H9 (cell line): ENCODE data around the gene CCDC27. TPM values are rescaled to one million over a fixed set of nuclear protein-coding genes. Genes with fewer than 3 reads are reported as not detected.

Experiments used
- DNase-seq: peaks from one replicate; pipeline ENCODE4 v3.0.0-alpha.2; 2017
- H2AFZ ChIP-seq: one replicate; pipeline ENCODE4 v1.6.1; 2013; ENCODE audit warnings: mild to moderate bottlenecking, low read length, control low read depth, moderate library complexity
- H2AK5ac ChIP-seq: 2 replicates; pipeline ENCODE4 v1.6.1; 2013; ENCODE audit warnings: low read length, control low read depth, mixed read lengths; ENCODE audit not compliant: insufficient read length
- H2BK120ac ChIP-seq: one replicate; pipeline ENCODE4 v1.6.1; 2013; ENCODE audit warnings: low read depth, mild to moderate bottlenecking, low read length, control low read depth, inconsistent platforms; ENCODE audit not compliant: poor library complexity, severe bottlenecking
- H2BK12ac ChIP-seq: 2 replicates; pipeline ENCODE4 v1.6.1; 2013; ENCODE audit warnings: low read length, control low read depth, mixed read lengths, low read depth; ENCODE audit not compliant: insufficient read length
- H2BK15ac ChIP-seq: 2 replicates; pipeline ENCODE4 v1.6.1; 2013; ENCODE audit warnings: low read depth, low read length, control low read depth
- H2BK20ac ChIP-seq: one replicate; pipeline ENCODE4 v1.6.1; 2013; ENCODE audit warnings: low read depth, mild to moderate bottlenecking, low read length, control low read depth, inconsistent platforms; ENCODE audit not compliant: poor library complexity, severe bottlenecking
- H2BK5ac ChIP-seq: 2 replicates; pipeline ENCODE4 v1.6.1; 2013; ENCODE audit warnings: low read length, control low read depth, mixed read lengths; ENCODE audit not compliant: insufficient read length
- H3K14ac ChIP-seq: 2 replicates; pipeline ENCODE4 v1.6.1; 2013; ENCODE audit warnings: low read length, control low read depth; ENCODE audit not compliant: insufficient read depth
- H3K18ac ChIP-seq: 2 replicates; pipeline ENCODE4 v1.6.1; 2013; ENCODE audit warnings: low read depth, mild to moderate bottlenecking, mixed read lengths, low read length, control low read depth; ENCODE audit not compliant: insufficient read length
- H3K23ac ChIP-seq: 2 replicates; pipeline ENCODE4 v1.6.1; 2013; ENCODE audit warnings: low read length, control low read depth, mixed read lengths, low read depth; ENCODE audit not compliant: insufficient read length
- H3K23me2 ChIP-seq: 2 replicates; pipeline ENCODE4 v1.6.1; 2013; ENCODE audit warnings: low read depth, mild to moderate bottlenecking, mixed read lengths, low read length, control low read depth; ENCODE audit not compliant: insufficient read length, poor library complexity, severe bottlenecking
- H3K27ac ChIP-seq: 2 replicates; pipeline ENCODE4 v1.5.1; 2013; ENCODE audit warnings: low read length, control low read depth, mixed read lengths, low read depth; ENCODE audit not compliant: insufficient read length
- H3K27me3 ChIP-seq: 2 replicates; pipeline ENCODE4 v1.6.1; 2013; ENCODE audit warnings: low read length, control low read depth, inconsistent platforms; ENCODE audit not compliant: insufficient read depth
- H3K4ac ChIP-seq: 2 replicates; pipeline ENCODE4 v1.6.1; 2013; ENCODE audit warnings: low read depth, mild to moderate bottlenecking, control low read depth, inconsistent platforms, low read length, moderate library complexity
- H3K4me1 ChIP-seq: 2 replicates; pipeline ENCODE4 v1.6.1; 2013; ENCODE audit warnings: low read length, control low read depth, inconsistent platforms; ENCODE audit not compliant: insufficient read depth
- H3K4me2 ChIP-seq: 2 replicates; pipeline ENCODE4 v1.6.1; 2013; ENCODE audit warnings: low read length, control low read depth, mixed read lengths; ENCODE audit not compliant: insufficient read length, insufficient read depth
- H3K56ac ChIP-seq: 2 replicates; pipeline ENCODE4 v1.6.1; 2013; ENCODE audit warnings: low read depth, mild to moderate bottlenecking, mixed read lengths, low read length, control low read depth; ENCODE audit not compliant: insufficient read length
- H3K79me1 ChIP-seq: 2 replicates; pipeline ENCODE4 v1.6.1; 2013; ENCODE audit warnings: low read depth, mild to moderate bottlenecking, moderate library complexity, low read length, control low read depth, inconsistent platforms; ENCODE audit not compliant: insufficient read depth, poor library complexity, severe bottlenecking
- H3K79me2 ChIP-seq: 2 replicates; pipeline ENCODE4 v1.6.1; 2013; ENCODE audit warnings: low read length, control low read depth, inconsistent platforms; ENCODE audit not compliant: insufficient read depth
- H3K9ac ChIP-seq: 2 replicates; pipeline ENCODE4 v1.6.1; 2013; ENCODE audit warnings: low read length, control low read depth, mixed read lengths; ENCODE audit not compliant: insufficient read length; ENCODE audit errors: extremely low read depth
- H3K9me3 ChIP-seq: one replicate; pipeline ENCODE4 v1.6.1; 2013; ENCODE audit warnings: low read depth, low read length, inconsistent platforms; ENCODE audit not compliant: control insufficient read depth
- H3T11ph ChIP-seq: one replicate; pipeline ENCODE4 v1.6.1; 2013; ENCODE audit warnings: mild to moderate bottlenecking, low read length, control low read depth, inconsistent platforms
- H4K20me1 ChIP-seq: one replicate; pipeline ENCODE4 v1.6.1; 2013; ENCODE audit not compliant: control insufficient read depth, insufficient read length, insufficient read depth
- H4K5ac ChIP-seq: 2 replicates; pipeline ENCODE4 v1.6.1; 2013; ENCODE audit warnings: low read depth, mild to moderate bottlenecking, mixed read lengths, low read length, control low read depth; ENCODE audit not compliant: insufficient read length
- H4K8ac ChIP-seq: replicated peaks from 2 replicates; pipeline ENCODE4 v1.6.1; 2013; ENCODE audit warnings: low read length, control low read depth, mixed read lengths, low read depth; ENCODE audit not compliant: insufficient read length
- H4K91ac ChIP-seq: 2 replicates; pipeline ENCODE4 v1.6.1; 2013; ENCODE audit warnings: low read depth, mild to moderate bottlenecking, moderate library complexity, mixed read lengths, low read length, control low read depth; ENCODE audit not compliant: insufficient read length
- H3K27ac Mint-ChIP-seq, 3 experiments: 2 replicates in 2 of 3; 3 replicates in 1 of 3; pipeline ENCODE4 v1.8.0; 2020 to 2021; ENCODE audit warnings: mixed read lengths in 3 of 3, mild to moderate bottlenecking in 1 of 3, moderate library complexity in 1 of 3
- H3K27me3 Mint-ChIP-seq: 2 replicates; pipeline ENCODE4 v1.8.0; 2021; ENCODE audit warnings: low read depth, mild to moderate bottlenecking, moderate library complexity, mixed read lengths
- H3K36me3 Mint-ChIP-seq, 3 experiments: 2 replicates in 2 of 3; 3 replicates in 1 of 3; pipeline ENCODE4 v1.8.0; 2020 to 2021; ENCODE audit warnings: low read depth in 3 of 3, mixed read lengths in 3 of 3; ENCODE audit not compliant: insufficient read depth in 1 of 3
- H3K4me1 Mint-ChIP-seq, 2 experiments: 2 replicates each; pipeline ENCODE4 v1.8.0; 2020; ENCODE audit warnings: mixed read lengths in 2 of 2
- H3K4me3 Mint-ChIP-seq, 2 experiments: 2 replicates in 1 of 2; 3 replicates in 1 of 2; pipeline ENCODE4 v1.8.0; 2020 to 2021; ENCODE audit warnings: mild to moderate bottlenecking in 2 of 2, mixed read lengths in 2 of 2, moderate library complexity in 1 of 2
- H3K9me3 Mint-ChIP-seq, 2 experiments: 2 replicates in 1 of 2; 3 replicates in 1 of 2; pipeline ENCODE4 v1.8.0; 2020; ENCODE audit warnings: mild to moderate bottlenecking in 2 of 2, mixed read lengths in 2 of 2, moderate library complexity in 1 of 2
- WGBS: extraction: QIAGEN DNeasy Blood & Tissue Kit; methylation state at CpG from one replicate; pipeline ENCODE4 v1.1.7; 2013; ENCODE audit warnings: missing lambda C conversion rate, low lambda C conversion rate, mixed read lengths; ENCODE audit not compliant: insufficient read length; ENCODE audit errors: extremely low coverage; 5-methylcytosine and 5-hydroxymethylcytosine counted together
- total RNA-seq: library from RNA; stranded (reverse); gene quantifications from 2 replicates; pipeline ENCODE4 v1.2.1, GENCODE V29; 2021
- TF ChIP-seq, protein P1 (sequence below): fragments of 200-600 bp; sonication (generic); conservative IDR thresholded peaks from 3 replicates; pipeline ENCODE4 v1.8.0; 2021; ENCODE audit warnings: antibody characterized with exemption, mild to moderate bottlenecking

The CCDC27 gene
- total RNA-seq, 1 experiment from 2014 or later, result not detected

DNA sequence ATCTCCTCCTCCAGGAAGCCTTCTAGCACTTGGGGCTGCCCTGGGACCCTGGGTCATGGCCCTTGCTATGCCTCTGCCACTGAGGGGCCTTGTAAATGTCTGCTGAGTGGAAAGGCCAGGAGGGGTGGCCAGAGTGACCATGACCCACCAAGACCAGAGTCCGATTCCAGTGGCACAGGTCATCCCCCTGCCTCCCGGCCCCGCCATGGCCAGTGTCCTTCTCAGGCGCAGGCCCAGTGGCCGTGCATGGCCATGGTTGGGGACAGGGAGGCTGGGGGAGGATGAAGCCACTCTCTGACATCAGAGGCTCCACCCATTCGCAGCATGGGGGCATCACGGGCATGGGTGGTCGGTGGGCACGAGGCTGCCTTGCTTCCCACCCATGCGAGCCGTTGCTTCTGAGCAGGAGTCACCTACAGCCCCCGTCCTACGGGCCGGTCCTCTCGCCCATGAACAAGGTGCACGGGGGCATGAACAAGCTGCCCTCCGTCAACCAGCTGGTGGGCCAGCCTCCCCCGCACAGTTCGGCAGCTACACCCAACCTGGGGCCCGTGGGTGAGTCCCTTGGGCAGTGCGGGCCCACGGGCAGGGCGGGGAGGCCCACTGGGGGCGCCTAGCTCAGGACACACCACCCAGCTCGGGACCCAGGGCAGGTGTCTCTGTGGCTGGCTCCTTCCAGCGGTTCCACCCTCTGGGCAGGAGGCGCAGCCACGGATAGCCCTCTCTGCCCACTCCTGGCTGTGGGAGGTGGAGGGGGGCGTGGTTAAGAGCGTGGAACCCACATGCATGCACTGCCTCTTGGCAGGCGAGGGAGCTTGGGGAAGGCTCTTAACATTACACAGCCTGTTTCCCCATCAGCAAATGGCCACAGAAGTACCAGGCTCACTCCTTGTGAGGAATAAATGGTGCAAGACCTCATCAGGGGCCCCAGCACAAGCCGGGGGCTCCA lies 22.4 kb upstream of the CCDC27 start:
- DNase-seq, result no peak
- Histone ChIP-seq H4K91ac (no peak overlapping the region), H3K4ac (no peak overlapping the region), H4K20me1 (no peaks in the 10 kb centered on the region), H2AK5ac (no peak overlapping the region), H3K4me1 (no peaks in the 10 kb centered on the region), H2BK15ac (no peak overlapping the region; the same call in 1 of the 2 replicates), H3K14ac (no peak overlapping the region; the same call in 1 of the 2 replicates), H3K27me3 (no peaks in the 10 kb centered on the region; the same call in 1 of the 2 replicates), H3K79me2 (no peaks in the 10 kb centered on the region), H4K8ac (no peak overlapping the region), H2AFZ (no peak overlapping the region), H3K23ac (no peak overlapping the region), H3K9ac (no peak overlapping the region), H3K79me1 (no peaks in the 10 kb centered on the region), H2BK120ac (no peak overlapping the region), H2BK5ac (no peak overlapping the region), H3K9me3 (no peaks in the 10 kb centered on the region), H3K27ac (no peak overlapping the region), H3K4me2 (no peak overlapping the region), H3K18ac (no peak overlapping the region), H2BK20ac (no peak overlapping the region), H3K56ac (no peak overlapping the region), H4K5ac (no peak overlapping the region), H3T11ph (no peak overlapping the region), H2BK12ac (no peak overlapping the region), H3K23me2 (no peaks in the 10 kb centered on the region)
- peaks cover 2% of the 10 kb centered on the region for H3K27me3 Mint-ChIP-seq
- H3K36me3 Mint-ChIP-seq, result 0 out of 7 replicates have a peak, but pooled peaks cover 0 to 2% (median 0%) of the 10 kb centered on the region in 3 experiments
- H3K4me1 Mint-ChIP-seq, result peaks cover 0 to 13% of the 10 kb centered on the region in 2 experiments; a peak in 2 of 4 replicates
- H3K4me3 Mint-ChIP-seq, result no peak overlapping the region
- H3K27ac Mint-ChIP-seq, result no peak overlapping the region
- no peaks in the 10 kb centered on the region for H3K9me3 Mint-ChIP-seq
- no CpG with 5 or more reads among the region's 32 CpGs for WGBS
- TF ChIP-seq, protein P1, sequence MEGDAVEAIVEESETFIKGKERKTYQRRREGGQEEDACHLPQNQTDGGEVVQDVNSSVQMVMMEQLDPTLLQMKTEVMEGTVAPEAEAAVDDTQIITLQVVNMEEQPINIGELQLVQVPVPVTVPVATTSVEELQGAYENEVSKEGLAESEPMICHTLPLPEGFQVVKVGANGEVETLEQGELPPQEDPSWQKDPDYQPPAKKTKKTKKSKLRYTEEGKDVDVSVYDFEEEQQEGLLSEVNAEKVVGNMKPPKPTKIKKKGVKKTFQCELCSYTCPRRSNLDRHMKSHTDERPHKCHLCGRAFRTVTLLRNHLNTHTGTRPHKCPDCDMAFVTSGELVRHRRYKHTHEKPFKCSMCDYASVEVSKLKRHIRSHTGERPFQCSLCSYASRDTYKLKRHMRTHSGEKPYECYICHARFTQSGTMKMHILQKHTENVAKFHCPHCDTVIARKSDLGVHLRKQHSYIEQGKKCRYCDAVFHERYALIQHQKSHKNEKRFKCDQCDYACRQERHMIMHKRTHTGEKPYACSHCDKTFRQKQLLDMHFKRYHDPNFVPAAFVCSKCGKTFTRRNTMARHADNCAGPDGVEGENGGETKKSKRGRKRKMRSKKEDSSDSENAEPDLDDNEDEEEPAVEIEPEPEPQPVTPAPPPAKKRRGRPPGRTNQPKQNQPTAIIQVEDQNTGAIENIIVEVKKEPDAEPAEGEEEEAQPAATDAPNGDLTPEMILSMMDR, result no peak
